HG03060 (cell line): ENCODE measurements around the gene APOB.

Source experiments
- ATAC-seq: cut with Tn5 transposase; IDR thresholded peaks from one replicate; pipeline ENCODE4 v1.9.1; 2021; ENCODE audit warnings: low read depth, moderate number of reproducible peaks; ENCODE audit not compliant: unreplicated experiment

The APOB gene

GRCh38 chr2:21006423-21007128 lies 37.3 kb downstream of the APOB start:
- no peak for ATAC-seq

- ATAC-seq = no peak
These were observed 38.0 kb downstream of the APOB start for GRCh38 chr2:21005700-21006422.

- no peak for ATAC-seq
These were observed 38.7 kb downstream of the APOB start for GRCh38 chr2:21005111-21005699.

GRCh38 chr2:21004181-21004572 lies 39.7 kb downstream of the APOB start:
- no peak for ATAC-seq

- ATAC-seq = no peak
These were observed 40.2 kb downstream of the APOB start for GRCh38 chr2:21003572-21004180.

DNA sequence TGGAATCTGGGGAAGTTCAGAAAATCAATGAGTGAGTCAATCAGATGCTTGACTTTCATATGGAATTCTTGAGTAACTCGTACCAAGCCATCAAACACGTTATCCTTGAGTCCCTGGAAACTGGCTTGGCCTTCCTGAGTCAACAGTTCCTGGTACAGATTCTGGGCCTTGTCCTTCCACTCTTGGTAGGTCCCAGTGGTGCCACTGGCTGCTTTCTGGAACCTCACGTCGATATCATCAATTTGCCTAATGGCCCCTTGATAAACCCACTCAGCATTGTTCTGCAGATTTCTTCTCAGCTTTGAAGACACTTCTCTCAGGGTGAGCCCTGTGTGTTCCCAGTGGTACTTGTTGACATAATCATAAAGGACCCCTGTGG lies 41.1 kb downstream of the APOB start:
- ATAC-seq = no peak

- no peak for ATAC-seq
These were observed 41.7 kb downstream of the APOB start for GRCh38 chr2:21001988-21002813.

DNA sequence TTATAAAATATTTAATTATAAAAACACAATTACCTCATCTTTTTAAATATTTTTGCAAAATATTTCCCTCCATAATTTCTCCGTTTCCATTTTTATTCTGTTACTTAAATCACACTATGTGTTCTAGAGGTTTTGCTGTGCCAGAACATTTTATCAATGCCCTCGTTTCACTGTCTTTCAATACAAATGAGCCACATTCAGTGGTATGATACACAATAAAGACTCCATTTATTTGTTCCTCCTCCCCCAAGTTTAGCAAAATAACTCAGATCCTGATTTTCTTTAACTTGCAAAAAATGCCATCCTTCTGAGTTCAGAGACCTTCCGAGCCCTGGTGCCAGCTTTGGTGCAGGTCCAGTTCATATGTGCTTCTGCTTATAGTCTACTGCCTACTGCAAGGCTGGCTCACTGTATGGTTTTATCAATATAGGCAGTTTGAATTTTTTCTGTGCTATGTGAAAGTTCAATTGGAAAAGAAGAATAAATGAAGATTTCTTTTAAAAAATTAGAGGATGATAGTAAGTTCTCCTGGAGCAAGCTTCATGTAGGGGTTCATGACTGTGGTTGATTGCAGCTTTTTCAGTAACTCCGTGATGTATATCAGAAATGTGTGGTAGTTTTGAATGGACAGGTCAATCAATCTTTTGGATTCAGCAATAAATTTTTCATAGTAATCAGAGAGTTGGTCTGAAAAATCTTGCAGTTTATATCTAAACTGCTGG lies 42.5 kb downstream of the APOB start:
- ATAC-seq = no peak

GRCh38 chr2:20999906-21000645 lies 43.8 kb downstream of the APOB start:
- no peak for ATAC-seq

DNA sequence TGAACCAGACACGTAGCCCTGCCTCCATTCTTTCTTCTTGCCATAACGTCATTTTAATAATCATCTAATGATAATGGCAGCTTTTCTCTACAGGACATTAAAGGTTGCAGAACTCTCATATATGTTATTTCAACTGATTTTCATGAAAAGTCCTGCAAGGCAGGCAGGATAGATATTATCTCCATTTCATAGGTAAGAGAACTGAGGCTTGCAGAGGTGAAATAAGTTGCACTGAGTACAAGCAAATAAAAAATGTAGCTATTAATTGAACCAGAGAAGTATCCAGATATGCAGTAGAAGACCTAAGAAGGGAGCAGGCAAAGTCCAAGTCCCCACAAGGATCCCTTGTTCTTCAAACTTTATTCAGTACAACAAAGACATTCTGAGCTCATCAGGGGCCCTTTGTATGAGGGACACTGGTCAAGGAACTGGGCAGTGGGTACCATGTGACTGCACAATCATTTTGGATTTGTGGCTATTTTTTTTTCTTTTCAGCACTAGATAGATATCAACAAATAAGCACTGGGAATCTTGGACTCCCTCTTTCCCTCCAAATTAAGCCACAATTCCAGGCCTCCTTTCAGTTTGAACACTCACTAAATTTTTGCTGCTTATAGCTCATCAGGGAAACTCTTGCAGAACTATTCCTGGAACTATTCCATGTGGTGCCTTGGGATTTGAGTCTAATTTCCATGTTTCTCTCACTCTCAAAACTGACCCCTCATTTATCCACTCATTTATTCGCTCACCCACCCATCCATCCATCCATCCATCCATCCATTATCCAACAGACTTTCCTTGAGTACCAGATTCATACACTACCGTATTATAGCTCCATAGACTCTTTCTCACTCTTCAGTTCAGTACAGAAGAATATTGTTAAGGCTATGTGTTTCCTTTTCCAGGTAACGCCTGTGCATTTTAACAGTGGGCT lies 44.6 kb downstream of the APOB start:
- no peak for ATAC-seq

DNA sequence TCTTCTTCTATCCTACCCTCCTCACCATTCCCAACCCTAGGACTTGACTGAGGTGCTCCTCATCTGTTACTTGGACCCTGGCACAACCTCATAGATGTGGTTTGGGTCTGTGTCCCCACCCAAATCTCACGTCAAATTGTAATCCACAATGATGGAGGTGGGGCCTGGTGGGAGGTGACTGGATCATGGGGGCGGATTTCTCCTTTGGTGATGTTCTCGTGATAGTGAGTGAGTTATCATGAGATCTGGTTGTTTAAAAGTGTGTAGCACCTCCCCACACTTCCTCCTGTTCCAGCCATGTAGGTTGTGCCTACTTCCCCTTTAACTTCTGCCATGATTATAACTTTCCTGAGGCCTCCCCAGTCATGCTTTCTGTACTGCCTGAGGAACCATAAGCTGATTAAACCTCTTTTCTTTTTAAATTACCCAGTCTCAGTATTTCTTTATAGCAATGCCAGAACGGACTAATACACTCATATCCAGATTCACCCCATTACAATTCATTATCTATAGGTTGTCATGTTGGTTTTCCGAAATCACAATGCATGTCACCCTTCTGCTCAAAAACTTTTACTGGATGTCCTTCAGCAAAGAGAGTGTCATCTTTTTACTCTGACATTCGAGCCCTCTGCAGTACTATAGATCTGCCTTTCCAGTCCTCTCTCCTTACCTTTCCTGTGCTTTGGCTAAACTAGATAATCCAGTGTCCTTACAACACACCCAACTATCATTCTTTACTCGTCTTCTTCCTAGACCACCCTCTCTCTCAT lies 45.7 kb downstream of the APOB start:
- ATAC-seq = no peak

DNA sequence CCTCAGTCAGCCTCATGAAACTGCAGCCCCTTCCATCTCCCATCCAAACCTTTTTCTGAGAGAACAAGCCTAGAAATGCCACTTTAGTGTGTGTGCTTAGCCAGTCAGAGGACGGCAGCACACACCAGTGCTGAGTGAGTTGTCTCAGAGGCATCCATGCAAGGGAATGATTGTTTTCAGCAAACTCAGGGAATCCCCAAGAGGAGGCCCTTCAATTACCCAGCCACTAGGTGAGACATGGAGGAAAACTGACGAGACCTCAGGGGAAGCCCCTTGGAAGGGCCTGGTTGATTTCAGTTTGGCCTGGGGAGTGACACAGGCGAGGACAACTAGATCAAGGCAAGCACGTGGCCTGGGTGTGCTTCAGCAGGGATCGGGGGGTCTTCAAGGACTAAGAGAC lies 49.7 kb downstream of the APOB start:
- no peak for ATAC-seq

DNA sequence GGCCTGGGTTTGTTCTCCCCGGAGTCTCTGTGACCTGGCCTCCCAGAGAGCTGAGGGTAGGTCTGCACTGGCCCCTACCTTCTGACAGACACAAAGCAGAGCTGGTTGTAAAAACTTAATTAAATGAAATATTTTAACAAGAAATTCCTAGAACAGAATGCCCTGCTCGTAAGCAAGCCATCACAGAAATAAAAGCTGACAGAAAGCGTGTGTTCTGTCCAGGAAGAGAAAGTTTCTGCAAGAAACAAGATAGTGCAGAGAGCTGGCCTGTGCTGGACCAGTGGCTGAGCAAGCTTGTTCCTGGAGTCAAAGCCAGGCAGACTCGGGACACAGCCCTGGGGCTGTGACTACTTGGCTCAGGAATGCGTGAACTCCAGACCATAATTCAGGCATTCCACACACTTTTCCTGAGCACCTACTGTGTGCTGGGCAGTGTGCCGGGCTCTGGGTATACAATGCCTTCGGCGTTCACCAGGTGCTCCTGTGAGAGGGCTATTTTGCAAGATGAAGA lies 51.6 kb downstream of the APOB start:
- no peak for ATAC-seq

- ATAC-seq = no peak
These were observed 53.1 kb downstream of the APOB start for GRCh38 chr2:20990442-20991430.

DNA sequence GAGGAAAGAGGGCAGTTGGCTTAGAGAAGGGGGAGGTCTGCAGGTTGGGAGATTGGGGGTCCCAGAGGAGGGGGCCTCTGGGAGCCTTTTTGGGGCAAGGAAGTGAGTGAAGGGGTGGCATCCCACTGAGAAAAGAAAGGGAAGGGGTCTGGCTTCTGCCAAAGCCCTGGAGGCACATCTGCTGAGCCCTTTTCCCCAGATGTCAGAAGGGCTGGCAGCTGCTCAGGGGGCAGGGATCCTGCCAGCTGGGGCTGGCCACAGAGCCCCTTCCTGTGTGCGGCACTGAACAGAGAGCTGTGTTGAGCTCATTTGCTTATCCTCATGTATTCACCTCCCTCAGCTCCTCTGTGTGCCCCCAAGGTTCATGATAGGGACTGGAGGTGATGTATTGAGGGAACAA lies 54.5 kb downstream of the APOB start:
- no peak for ATAC-seq

GRCh38 chr2:20988905-20989304 lies 55.0 kb downstream of the APOB start:
- no peak for ATAC-seq
